RKO (cell line): ENCODE data around the gene SLC45A1.

ENCODE experiments used
- DNase-seq: peaks from one replicate; pipeline ENCODE4 v3.0.0-alpha.2; 2016; ENCODE audit warnings: low spot score

SLC45A1 gene

GRCh38 chr1:8335246-8335645 lies 17.3 kb downstream of the SLC45A1 start:
- no peak for DNase-seq

- no peak for DNase-seq
These were observed 20.0 kb downstream of the SLC45A1 start for GRCh38 chr1:8337776-8338525.

GRCh38 chr1:8338526-8339202 lies 20.8 kb downstream of the SLC45A1 start:
- no peak for DNase-seq

GRCh38 chr1:8339203-8339600 lies 21.3 kb downstream of the SLC45A1 start:
- no peak for DNase-seq

- no peak for DNase-seq
These were observed 22.5 kb downstream of the SLC45A1 start for GRCh38 chr1:8340448-8340847.

- DNase-seq: no peak
These were observed 24.4 kb downstream of the SLC45A1 start for GRCh38 chr1:8342325-8342724.

- DNase-seq: no peak
These were observed 25.1 kb downstream of the SLC45A1 start for GRCh38 chr1:8343044-8343443.

- peak; percentile 86 for DNase-seq
These were observed 25.6 kb downstream of the SLC45A1 start for GRCh38 chr1:8343464-8344001.

- DNase-seq: no peak
These were observed 27.1 kb downstream of the SLC45A1 start for GRCh38 chr1:8344893-8345507.

- DNase-seq: no peak
These were observed 27.9 kb downstream of the SLC45A1 start for GRCh38 chr1:8345621-8346415.

- DNase-seq: peak; percentile 26
These were observed 29.7 kb downstream of the SLC45A1 start for GRCh38 chr1:8347635-8348034.

GRCh38 chr1:8348047-8348776 lies 30.3 kb downstream of the SLC45A1 start:
- DNase-seq: no peak

- DNase-seq: peak; percentile 56
These were observed 31.0 kb downstream of the SLC45A1 start for GRCh38 chr1:8348777-8349472.

GRCh38 chr1:8349473-8349865 lies 31.6 kb downstream of the SLC45A1 start:
- DNase-seq: no peak

GRCh38 chr1:8349961-8350360 lies 32.0 kb downstream of the SLC45A1 start:
- no peak for DNase-seq

GRCh38 chr1:8350914-8351684 lies 33.2 kb downstream of the SLC45A1 start:
- no peak for DNase-seq

- peak; percentile 8 for DNase-seq
These were observed 34.0 kb downstream of the SLC45A1 start for GRCh38 chr1:8351693-8352470.

GRCh38 chr1:8352471-8352845 lies 34.5 kb downstream of the SLC45A1 start:
- no peak for DNase-seq
